SK-N-MC (cell line): ENCODE results near the gene MAML2.

Source experiments
- DNase-seq: peaks from one replicate; pipeline ENCODE4 v3.0.0-alpha.2; 2011; ENCODE audit warnings: low read depth, low spot score
- H3K27ac ChIP-seq: fragments of 200-600 bp; sonication (generic); 2 replicates; pipeline ENCODE4 v1.5.1; 2016; ENCODE audit warnings: mixed run types
- H3K36me3 ChIP-seq: fragments of 200-600 bp; sonication (generic); 2 replicates; pipeline ENCODE4 v1.6.1; 2017; ENCODE audit warnings: antibody characterized with exemption, low read length, mixed read lengths; ENCODE audit not compliant: insufficient read depth
- H3K4me3 ChIP-seq: fragments of 200-600 bp; sonication (generic); 2 replicates; pipeline ENCODE4 v1.5.1; 2016
- H3K9ac ChIP-seq: fragments of 200-600 bp; sonication (generic); 2 replicates; pipeline ENCODE4 v1.8.0; 2017; ENCODE audit warnings: mixed run types, mixed read lengths; ENCODE audit not compliant: insufficient read length
- H3K9me3 ChIP-seq: fragments of 200-600 bp; sonication (generic); 2 replicates; pipeline ENCODE4 v1.6.1; 2017; ENCODE audit warnings: low read depth, mild to moderate bottlenecking, antibody characterized with exemption, low read length, moderate library complexity, mixed read lengths
- EZH2 ChIP-seq: fragments of 200-600 bp; sonication (generic); IDR thresholded peaks from one replicate; pipeline ENCODE4 v1.6.1; 2017; ENCODE audit warnings: antibody characterized with exemption
- FOXP2 ChIP-seq: optimal IDR thresholded peaks from 2 replicates; pipeline ENCODE3; 2011; ENCODE audit warnings: mild to moderate bottlenecking, moderate library complexity; ENCODE audit not compliant: insufficient read depth; ENCODE audit errors: extremely low read length, control extremely low read depth
- POLR2AphosphoS5 ChIP-seq: IDR thresholded peaks from 2 replicates; pipeline ENCODE4 v1.6.1; 2012; ENCODE audit warnings: mild to moderate bottlenecking, low read depth, low read length, borderline replicate concordance

The MAML2 gene

GRCh38 chr11:96342014-96342960 is 708 bp downstream of the MAML2 start:
- DNase-seq, result no peak
- Histone ChIP-seq H3K9me3 (no peaks in the 10 kb centered on the region), H3K9ac (peak overlapping the region; percentile 70), H3K36me3 (no peaks in the 10 kb centered on the region), H3K4me3 (peak overlapping the region; percentile 90), H3K27ac (no peak overlapping the region)
- TF ChIP-seq POLR2AphosphoS5 (no peak), EZH2 (no peak), FOXP2 (no peak)

GRCh38 chr11:96341211-96342013 is 1.6 kb downstream of the MAML2 start:
- no peak for TF ChIP-seq POLR2AphosphoS5
- TF ChIP-seq FOXP2, result no peak
- no peak for TF ChIP-seq EZH2
- H3K9me3 ChIP-seq, result no peaks in the 10 kb centered on the region
- H3K27ac ChIP-seq, result no peak overlapping the region
- H3K4me3 ChIP-seq, result no peak overlapping the region
- no peak for DNase-seq
- H3K9ac ChIP-seq, result no peak overlapping the region
- H3K36me3 ChIP-seq, result no peaks in the 10 kb centered on the region

GRCh38 chr11:96340555-96340885 is 2.5 kb downstream of the MAML2 start:
- Histone ChIP-seq H3K9ac (no peak overlapping the region), H3K9me3 (no peaks in the 10 kb centered on the region), H3K4me3 (no peak overlapping the region), H3K36me3 (no peaks in the 10 kb centered on the region), H3K27ac (no peak overlapping the region)
- DNase-seq, result no peak
- no peak for TF ChIP-seq FOXP2
- TF ChIP-seq EZH2, result no peak
- no peak for TF ChIP-seq POLR2AphosphoS5

GRCh38 chr11:96339706-96340554 is 3.1 kb downstream of the MAML2 start:
- Histone ChIP-seq H3K9me3 (no peaks in the 10 kb centered on the region), H3K27ac (no peak overlapping the region), H3K9ac (no peak overlapping the region), H3K36me3 (no peaks in the 10 kb centered on the region), H3K4me3 (no peak overlapping the region)
- no peak for DNase-seq
- TF ChIP-seq EZH2, result no peak
- no peak for TF ChIP-seq FOXP2
- TF ChIP-seq POLR2AphosphoS5, result no peak

- Histone ChIP-seq H3K4me3 (no peak overlapping the region), H3K9me3 (no peaks in the 10 kb centered on the region), H3K36me3 (no peaks in the 10 kb centered on the region), H3K9ac (no peak overlapping the region), H3K27ac (no peak overlapping the region)
- no peak for DNase-seq
- no peak for TF ChIP-seq EZH2
- no peak for TF ChIP-seq POLR2AphosphoS5
- TF ChIP-seq FOXP2, result no peak
These were observed 3.9 kb downstream of the MAML2 start for GRCh38 chr11:96338910-96339705.

GRCh38 chr11:96337541-96338431 is 5.2 kb downstream of the MAML2 start:
- TF ChIP-seq POLR2AphosphoS5 (no peak), FOXP2 (no peak)
- Histone ChIP-seq H3K27ac (no peak overlapping the region), H3K9ac (no peak overlapping the region), H3K36me3 (no peaks in the 10 kb centered on the region), H3K4me3 (no peak overlapping the region), H3K9me3 (no peaks in the 10 kb centered on the region)
- DNase-seq, result no peak

GRCh38 chr11:96335388-96335787 is 7.6 kb downstream of the MAML2 start:
- Histone ChIP-seq H3K9ac (no peak overlapping the region), H3K9me3 (no peaks in the 10 kb centered on the region), H3K27ac (no peak overlapping the region), H3K36me3 (no peaks in the 10 kb centered on the region), H3K4me3 (no peak overlapping the region)
- DNase-seq, result no peak
- TF ChIP-seq FOXP2, result no peak
- TF ChIP-seq EZH2, result no peak
- TF ChIP-seq POLR2AphosphoS5, result no peak
